Measurements from ENCODE around the gene SMAP2.

SMAP2 gene

DNA sequence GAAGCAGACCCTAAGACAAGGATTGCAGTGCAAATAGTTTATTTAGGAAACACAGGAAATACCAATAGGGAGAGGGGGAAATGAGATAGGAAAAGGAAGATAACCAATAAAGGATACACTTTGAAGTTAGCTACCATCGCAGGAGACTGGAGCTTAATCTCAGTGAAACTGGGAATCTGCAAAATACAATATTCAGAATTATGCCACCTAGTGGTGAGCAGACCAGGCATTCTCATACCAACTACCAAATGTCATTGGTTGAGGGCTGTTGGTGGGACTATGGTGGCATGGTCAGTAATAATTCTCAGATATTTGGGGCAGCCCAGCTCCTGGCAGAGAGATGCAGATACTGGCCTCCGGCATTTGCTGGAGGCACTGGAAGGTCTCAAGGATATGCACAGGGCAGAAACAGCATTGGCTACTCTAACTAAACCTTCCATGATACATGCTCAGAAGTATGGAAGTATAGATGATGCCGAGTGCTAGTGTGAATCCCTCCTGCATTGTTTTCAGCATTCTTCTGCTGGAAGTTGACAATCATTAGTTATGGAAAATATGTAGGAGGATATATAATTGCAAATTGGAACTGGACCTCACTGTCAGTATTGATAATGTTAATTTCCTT lies 65.0 kb downstream of the SMAP2 start:
- Mint-ChIP-seq H3K9me3 (peaks cover 4% of the 10 kb centered on the region), H3K27me3 (ENCODE audit: low read depth) (no peaks in the 10 kb centered on the region), H3K4me1 (ENCODE audit: low read depth) (peaks cover 3% of the 10 kb centered on the region), H3K27ac (no peak overlapping the region), H3K4me3 (no peak overlapping the region), H3K36me3 (ENCODE audit: low read depth) (peaks cover 22% of the 10 kb centered on the region)

DNA sequence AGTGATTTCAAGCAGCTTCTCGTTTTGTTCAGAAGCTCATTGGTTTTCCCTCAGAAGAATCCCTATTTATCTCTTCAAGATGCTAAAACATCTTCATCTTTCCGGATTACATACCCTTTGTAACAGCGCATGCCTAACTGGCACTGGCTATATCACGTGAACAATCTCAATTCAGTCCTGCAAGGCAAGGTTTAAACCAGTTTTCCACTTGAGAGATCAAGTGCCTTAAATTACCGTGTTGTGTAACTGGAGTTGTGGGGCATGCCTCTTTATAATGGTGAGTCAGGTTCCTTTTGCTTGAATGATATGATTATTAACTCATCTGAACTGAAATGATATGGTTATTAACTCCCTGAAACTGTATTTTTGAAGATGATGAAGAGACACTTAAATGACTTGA lies 65.7 kb downstream of the SMAP2 start:
- H3K27me3 Mint-ChIP-seq (ENCODE audit: low read depth): no peaks in the 10 kb centered on the region
- H3K4me1 Mint-ChIP-seq (ENCODE audit: low read depth): peaks cover 3% of the 10 kb centered on the region
- no peak overlapping the region for H3K27ac Mint-ChIP-seq
- H3K4me3 Mint-ChIP-seq: no peak overlapping the region
- peaks cover 10% of the 10 kb centered on the region for H3K9me3 Mint-ChIP-seq
- peaks cover 27% of the 10 kb centered on the region for H3K36me3 Mint-ChIP-seq (ENCODE audit: low read depth)

DNA sequence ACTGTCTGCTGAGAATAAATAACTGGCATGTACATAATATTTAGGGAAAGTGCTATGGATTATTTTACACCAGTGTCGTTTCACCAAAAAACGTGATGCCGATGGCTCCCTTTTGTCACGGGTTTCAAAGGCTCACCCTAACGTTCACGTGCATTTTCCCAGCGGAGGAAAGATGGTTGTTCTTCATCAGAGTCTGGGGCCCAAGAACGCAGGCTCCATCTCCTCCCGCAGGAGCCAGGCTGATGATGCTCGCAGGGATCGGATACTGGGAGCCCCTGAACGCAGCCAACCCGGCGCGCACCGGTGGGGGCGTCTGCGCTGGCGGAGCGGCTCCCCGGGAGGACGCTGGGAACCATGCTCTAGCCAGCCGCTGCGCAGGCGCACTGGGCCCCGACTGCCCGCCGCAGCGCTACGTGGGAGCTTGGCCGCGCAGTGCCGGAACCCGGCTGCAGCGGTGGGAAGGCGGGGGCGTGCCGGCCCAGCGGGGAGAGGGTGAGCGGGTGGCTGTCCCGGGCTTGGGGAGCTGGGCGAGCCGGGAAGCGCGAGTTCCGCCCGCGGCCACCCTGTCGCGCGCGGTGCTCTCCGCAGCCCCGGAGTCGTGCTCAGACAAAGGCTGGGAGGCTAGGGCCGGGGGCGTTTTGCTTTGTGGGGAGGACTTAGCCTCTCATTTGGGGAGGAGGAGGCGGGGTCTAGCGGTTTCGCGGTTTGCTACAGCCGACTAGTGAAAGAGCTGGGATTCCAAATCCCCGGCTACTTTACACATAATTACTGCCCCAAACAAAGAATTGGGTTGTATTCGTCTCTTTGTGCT lies 76.4 kb downstream of the SMAP2 start, which contains the start of gene ZFP69B:
TSS of gene ZFP69B (plus strand) at position 793 of the 811 bp plus-strand sequence. CDS start 486 bp downstream, outside the sequence.
- H3K27me3 Mint-ChIP-seq (ENCODE audit: low read depth): no peaks in the 10 kb centered on the region
- peaks cover 56% of the 10 kb centered on the region for H3K9me3 Mint-ChIP-seq
- H3K4me3 Mint-ChIP-seq: peak within 1 kb of the TSS; percentile 87
- peaks cover 52% of the 10 kb centered on the region for H3K36me3 Mint-ChIP-seq (ENCODE audit: low read depth)
- H3K27ac Mint-ChIP-seq: peak within 1 kb of the TSS; percentile 94
- peaks cover 26% of the 10 kb centered on the region for H3K4me1 Mint-ChIP-seq (ENCODE audit: low read depth)

DNA sequence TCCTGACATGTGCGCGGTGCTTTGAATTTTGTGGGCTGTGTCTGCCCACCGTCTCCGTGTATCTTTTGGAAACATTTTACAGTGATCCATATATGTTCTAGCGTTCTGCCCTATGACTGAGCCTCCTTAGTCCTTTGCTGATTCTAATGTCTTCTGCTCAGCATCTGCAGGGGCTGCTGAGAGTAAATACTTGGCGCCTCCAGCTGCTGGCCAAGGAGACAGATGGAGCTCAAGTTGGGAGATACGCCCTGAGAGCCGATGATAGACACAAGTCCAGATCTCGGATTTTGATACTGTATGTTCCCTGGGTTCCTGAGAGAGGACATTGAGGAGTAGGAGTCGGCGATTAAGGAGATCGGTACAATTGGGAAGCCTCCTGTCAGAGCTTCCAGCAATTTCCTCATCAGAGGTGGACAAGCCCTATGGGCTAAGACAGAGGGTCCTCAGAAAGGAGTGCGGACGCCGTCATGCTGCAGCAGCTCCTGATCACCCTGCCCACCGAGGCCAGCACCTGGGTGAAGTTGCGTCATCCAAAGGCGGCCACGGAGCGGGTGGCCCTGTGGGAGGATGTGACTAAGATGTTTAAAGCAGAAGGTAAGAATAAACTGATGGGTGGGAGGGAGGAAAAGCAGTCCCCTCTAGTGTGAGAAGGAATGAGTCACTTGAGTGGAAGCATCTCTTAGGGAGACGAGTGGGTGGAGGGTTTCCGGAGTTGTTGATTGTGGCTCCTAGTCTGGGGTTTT lies 77.1 kb downstream of the SMAP2 start:
- Mint-ChIP-seq H3K9me3 (peaks cover 56% of the 10 kb centered on the region), H3K4me3 (peak overlapping the region; percentile 87), H3K4me1 (ENCODE audit: low read depth) (peaks cover 26% of the 10 kb centered on the region), H3K36me3 (ENCODE audit: low read depth) (peaks cover 51% of the 10 kb centered on the region), H3K27ac (peak overlapping the region; percentile 94), H3K27me3 (ENCODE audit: low read depth) (no peaks in the 10 kb centered on the region)

DNA sequence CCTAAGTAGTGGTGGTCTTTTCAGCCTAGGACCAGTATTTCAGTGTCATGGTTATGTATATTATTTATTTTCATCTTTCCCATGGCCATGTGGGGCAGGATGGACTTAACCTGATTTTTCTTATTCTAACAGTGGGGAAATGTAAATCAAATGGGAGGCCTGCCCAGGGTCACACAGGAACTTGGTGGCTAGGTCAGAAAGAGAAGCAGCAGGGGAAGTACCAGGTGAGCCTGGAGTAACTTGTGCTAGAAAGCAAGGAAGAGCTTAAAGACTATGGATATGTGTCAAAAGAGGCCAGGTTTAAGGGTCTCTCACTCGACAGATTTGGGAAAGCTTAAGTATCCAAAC lies 77.7 kb downstream of the SMAP2 start:
- Mint-ChIP-seq H3K27me3 (ENCODE audit: low read depth) (no peaks in the 10 kb centered on the region), H3K9me3 (peaks cover 56% of the 10 kb centered on the region)

DNA sequence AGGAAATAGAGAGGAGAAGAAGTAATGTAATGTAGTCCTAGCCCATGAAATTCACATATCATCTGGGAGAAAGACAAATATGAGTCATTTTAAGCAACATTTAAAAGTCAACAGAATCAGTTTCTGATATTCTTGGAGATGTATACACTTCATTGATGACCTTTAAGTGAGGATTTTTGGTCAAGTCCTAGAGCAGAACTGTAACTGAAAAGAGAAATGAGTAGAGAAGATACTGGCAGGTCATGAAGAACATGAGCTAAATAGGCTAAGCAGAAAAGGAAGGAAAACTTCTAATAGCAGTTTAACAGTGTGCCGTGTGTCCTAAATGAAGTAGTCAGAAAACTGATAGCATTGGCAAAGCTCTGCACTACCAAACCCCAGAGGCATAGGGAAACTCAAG lies 81.3 kb downstream of the SMAP2 start:
- H3K36me3 Mint-ChIP-seq (ENCODE audit: low read depth): peaks cover 87% of the 10 kb centered on the region
- H3K27me3 Mint-ChIP-seq (ENCODE audit: low read depth): no peaks in the 10 kb centered on the region
- H3K27ac Mint-ChIP-seq: no peak overlapping the region
- H3K4me1 Mint-ChIP-seq (ENCODE audit: low read depth): peaks cover 18% of the 10 kb centered on the region
- no peak overlapping the region for H3K4me3 Mint-ChIP-seq
- H3K9me3 Mint-ChIP-seq: peaks cover 85% of the 10 kb centered on the region

More for the DNA sequence above, 77.7 kb downstream of the SMAP2 start:
- Mint-ChIP-seq H3K27ac (peak overlapping the region; percentile 94), H3K36me3 (ENCODE audit: low read depth) (peaks cover 53% of the 10 kb centered on the region), H3K4me1 (ENCODE audit: low read depth) (peaks cover 26% of the 10 kb centered on the region), H3K4me3 (peak overlapping the region; percentile 87)

DNA sequence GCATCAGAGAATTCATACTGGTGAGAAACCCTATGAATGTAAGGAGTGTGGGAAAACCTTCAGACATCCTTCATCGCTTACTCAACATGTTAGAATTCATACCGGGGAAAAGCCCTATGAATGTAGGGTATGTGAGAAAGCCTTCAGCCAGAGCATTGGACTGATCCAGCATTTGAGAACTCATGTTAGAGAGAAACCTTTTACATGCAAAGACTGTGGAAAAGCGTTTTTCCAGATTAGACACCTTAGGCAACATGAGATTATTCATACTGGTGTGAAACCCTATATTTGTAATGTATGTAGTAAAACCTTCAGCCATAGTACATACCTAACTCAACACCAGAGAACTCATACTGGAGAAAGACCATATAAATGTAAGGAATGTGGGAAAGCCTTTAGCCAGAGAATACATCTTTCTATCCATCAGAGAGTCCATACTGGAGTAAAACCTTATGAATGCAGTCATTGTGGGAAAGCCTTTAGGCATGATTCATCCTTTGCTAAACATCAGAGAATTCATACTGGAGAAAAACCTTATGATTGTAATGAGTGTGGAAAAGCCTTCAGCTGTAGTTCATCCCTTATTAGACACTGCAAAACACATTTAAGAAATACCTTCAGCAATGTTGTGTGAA lies 89.5 kb downstream of the SMAP2 start:
- Mint-ChIP-seq H3K9me3 (peaks cover 78% of the 10 kb centered on the region), H3K27ac (no peak overlapping the region), H3K4me1 (ENCODE audit: low read depth) (no peaks in the 10 kb centered on the region), H3K4me3 (no peak overlapping the region), H3K27me3 (ENCODE audit: low read depth) (no peaks in the 10 kb centered on the region), H3K36me3 (ENCODE audit: low read depth) (peaks cover 70% of the 10 kb centered on the region)

DNA sequence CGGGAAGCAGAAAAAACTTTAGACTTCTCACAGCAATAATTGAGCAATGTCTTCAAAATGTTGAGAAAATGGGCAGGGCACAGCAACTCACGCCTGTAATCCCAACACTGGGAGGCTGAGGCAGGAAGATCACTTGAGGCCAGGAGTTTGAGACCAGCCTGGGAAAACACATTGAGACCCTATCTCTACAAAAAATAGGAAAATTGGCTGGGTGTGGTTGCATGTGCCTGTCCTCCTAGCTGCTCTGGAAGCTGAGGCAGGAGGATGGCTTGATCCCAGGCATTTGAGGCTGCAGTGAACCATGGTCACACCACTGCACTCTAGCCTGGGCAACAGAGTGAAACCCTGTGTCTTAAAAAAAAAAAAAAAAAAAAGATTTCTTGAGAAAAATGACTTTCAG lies 95.8 kb downstream of the SMAP2 start:
- Mint-ChIP-seq H3K27me3 (ENCODE audit: low read depth) (no peaks in the 10 kb centered on the region), H3K4me3 (no peak overlapping the region), H3K27ac (no peak overlapping the region), H3K36me3 (ENCODE audit: low read depth) (peaks cover 50% of the 10 kb centered on the region), H3K4me1 (ENCODE audit: low read depth) (no peaks in the 10 kb centered on the region), H3K9me3 (peaks cover 79% of the 10 kb centered on the region)

All from T-helper 1 cell treated with Interleukin-12 subunit alpha and Interleukin-12 subunit beta and Interleukin-4 antibody, amounts not matched to agents 30 μg/mL and 1 μg/mL, for 36 hours (primary cell).